Nucleus accumbens (tissue), 56 donors: ENCODE data around the gene STS.
A peak's percentile ranks its signal among the peaks of the same experiment; 100 is the strongest.

Experiments used
- DNase-seq, 56 donors: peaks; one replicate each; lab custom pipeline; 2025; lab: John Stamatoyannopoulos, UW

The STS gene

DNA sequence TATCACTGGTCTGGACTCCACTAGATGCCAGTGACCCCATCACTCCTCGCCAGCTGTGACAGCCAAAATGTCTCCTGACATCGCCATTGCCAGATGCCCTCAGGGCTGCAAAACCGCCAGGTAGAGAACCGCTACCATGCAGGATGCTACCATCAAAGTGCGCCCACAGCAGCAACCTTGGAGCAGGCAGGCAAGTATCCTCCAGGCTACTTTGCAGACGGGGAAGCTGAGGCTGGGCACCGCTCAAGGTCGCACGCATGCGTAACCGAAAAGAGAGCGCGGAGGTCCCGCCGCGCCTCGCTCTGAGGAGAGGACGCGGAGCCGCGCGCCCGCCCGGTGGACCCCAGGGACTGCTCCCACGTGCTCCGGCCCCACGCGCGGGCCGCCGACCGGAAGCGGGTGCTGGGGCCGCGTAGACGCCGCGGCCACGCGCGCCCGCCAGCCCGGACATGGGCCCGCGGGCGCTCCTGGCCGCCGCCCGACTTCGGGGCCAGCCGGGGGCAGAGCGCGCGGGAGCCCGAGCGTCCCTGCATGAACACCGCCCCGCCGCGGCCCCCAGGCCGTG is at the start of gene STS:
Gene STS (plus strand): TSS at position 300 of the 565 bp plus-strand sequence. CDS start 105,488 bp downstream, outside the sequence.
- peak in 51 of 56 donors; percentile 0 to 78 (median 43) for DNase-seq

- no peak for DNase-seq
Observed at GRCh38 chrX:7100022-7100421, 47.5 kb upstream of the STS start.

DNA sequence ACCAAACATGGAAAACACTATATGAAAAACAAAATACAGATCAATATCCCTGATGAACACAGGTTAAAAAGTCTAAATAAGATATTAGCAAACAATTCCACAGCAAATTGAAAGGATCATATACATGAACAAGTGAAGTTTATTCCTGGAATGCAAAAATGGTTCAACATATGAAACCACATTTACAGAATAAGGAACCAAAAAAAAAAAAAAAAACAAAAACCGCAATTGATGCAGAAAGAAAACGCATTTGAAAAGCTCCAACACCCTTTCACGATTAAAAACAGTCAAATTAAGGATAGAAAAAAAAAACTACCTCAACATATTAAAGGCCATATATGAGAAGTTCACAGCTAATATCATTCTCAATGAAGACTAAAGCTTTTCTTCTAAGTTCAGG is 45.4 kb upstream of the STS start:
- no peak for DNase-seq

- DNase-seq, result no peak
Observed at GRCh38 chrX:7106649-7107048, 40.9 kb upstream of the STS start.

DNA sequence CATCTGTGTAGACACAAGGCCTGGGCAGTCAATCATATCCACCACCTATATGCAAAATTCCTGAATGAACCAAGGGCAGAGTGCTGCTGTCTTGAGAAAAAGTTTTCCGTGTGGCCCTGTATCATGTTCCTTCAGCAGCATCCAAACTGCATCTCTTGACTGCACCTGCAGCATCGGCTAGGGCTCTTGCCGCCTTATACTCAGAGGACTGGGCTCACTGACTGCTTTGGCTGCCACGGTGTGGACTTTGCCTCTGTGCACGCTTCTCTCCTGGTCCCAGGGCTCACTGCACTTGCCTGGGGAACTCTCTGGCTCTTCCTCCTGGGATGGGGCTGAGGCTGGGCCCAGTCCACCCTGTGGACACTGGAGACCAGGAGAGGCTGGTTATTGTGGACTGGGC is 39.5 kb upstream of the STS start:
- DNase-seq, result no peak

DNA sequence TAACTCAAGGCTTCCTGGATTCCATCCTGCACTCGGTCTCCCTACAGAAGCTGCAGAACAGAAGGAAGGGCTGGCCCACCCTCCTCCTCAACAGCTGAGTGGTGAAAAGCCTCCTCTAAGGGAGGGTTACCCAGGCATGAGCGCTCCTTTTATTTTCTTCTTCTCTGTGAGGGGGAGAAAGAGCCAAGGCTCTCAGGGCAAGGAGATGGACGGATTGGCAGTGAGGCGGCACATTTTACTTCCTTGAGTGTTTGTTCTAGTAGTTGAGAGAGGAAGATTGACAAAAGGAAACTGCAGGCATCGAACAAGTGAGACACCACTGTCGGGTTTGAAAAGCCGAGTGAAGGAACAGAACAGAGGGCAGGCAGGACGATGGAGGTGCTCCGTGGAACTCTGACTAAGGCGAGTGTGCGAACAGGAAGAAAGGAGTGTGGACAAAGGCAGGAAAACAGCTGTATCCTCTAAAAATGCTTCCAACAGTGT is 38.4 kb upstream of the STS start:
- DNase-seq, result peak in 1 of 56 donors; percentile 17

- no peak for DNase-seq
Observed at GRCh38 chrX:7109838-7110793, 37.4 kb upstream of the STS start.

- DNase-seq, result no peak
Observed at GRCh38 chrX:7110821-7111276, 36.7 kb upstream of the STS start.

GRCh38 chrX:7111518-7111917 is 36.0 kb upstream of the STS start:
- DNase-seq, result no peak

DNA sequence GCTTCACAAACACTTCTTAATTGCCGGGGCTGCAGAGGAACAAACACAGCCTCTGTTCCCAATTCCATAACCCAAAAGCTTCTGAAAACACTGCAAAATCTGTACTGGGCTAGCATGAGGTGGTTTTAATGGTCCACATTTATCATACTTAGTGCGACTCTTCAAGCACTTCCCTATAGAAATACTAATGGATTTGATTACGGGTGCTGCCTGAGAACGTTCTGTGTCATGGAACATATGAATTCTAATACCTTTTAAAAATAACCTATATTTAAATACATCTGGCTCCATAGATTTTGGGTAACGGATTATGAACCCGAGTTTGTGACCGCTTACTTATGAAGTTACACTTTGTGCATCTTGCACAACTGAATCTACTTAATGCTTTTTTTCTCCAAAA is 35.4 kb upstream of the STS start:
- DNase-seq, result no peak

GRCh38 chrX:7115557-7115956 is 32.0 kb upstream of the STS start:
- peak in 1 of 56 donors; percentile 3 for DNase-seq

GRCh38 chrX:7116081-7116480 is 31.4 kb upstream of the STS start:
- DNase-seq, result no peak

DNA sequence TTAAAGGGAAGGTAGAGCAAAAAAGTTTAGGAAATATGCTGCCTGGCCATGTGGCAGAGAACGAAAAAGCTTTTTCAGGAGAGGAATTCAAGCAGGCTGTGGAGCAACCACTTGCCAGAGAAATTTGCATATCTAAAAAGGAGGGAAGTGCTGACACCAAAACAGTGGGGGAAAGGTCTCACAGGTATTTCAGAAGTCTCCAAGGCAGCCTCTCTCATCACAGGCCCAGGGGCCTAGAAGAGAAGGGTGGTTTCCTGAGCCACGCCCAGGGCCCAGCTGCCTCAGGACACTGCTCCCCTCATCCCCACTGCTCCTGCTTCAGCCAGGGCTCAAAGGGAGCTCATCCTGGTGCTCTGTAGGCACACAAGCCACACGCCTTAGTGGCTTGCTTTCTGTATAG is 29.9 kb upstream of the STS start:
- DNase-seq, result no peak

DNA sequence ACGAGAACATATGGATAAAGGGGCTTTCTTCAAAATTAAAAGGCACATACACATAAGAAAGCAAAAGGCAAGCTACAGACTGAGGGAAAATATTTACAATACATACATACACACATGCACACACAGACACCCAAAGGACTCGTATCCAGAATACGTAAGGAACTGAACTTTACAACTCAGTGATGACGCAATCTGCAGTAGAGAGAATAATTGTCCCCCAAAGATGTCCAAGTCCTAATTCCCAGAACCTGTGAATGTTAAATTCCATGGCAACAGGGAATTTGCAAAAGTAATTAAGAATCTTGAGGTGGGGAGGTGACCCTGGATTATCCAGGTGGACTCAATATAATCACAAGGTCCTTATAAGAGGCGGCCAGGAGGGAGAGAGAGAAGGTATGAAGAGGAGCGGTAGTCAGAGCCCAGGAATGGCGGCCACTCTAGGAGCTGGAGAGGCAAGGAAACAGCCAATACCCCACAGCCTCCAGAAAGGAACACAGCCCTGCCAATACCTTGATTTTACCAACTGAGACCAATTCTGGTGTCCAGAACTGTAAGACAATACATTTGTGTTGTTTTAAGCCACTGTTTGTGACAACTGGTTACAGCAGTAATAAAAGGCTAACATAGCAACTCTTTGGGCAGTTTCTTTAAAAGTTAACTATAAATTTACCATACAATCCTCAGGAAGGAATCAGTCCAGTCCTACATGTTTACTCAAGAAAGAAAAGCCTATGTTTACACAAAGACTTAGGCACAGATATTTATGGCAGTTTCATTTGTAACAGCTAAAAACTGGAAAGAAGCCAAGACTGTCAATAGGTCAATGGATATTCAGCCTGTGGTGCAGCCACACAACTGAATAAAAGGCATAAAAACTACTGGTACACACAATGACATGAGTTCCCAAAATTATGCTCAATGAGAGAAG is 27.3 kb upstream of the STS start:
- no peak for DNase-seq

GRCh38 chrX:7120878-7121219 is 26.7 kb upstream of the STS start:
- DNase-seq, result no peak

DNA sequence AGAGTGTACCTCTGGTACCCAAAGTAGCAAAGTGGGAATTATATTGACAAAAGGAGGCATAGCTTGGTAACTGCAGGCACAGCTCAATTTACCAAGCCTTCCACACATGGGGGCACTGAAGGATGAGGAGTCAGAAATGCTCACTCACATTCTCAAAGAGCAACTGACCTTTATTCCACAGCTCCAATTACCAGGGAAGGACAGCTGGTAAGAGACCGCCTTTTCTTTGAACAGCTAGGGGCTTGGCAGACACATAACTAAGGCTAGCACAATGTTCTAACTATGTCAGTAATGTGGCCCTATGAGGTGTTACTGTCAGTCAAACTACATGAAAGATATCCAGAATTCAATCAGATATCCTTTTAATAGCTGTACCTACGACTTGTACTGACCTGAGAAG is 20.5 kb upstream of the STS start:
- DNase-seq, result no peak

- no peak for DNase-seq
Observed at GRCh38 chrX:7131621-7132020, 15.9 kb upstream of the STS start.

DNA sequence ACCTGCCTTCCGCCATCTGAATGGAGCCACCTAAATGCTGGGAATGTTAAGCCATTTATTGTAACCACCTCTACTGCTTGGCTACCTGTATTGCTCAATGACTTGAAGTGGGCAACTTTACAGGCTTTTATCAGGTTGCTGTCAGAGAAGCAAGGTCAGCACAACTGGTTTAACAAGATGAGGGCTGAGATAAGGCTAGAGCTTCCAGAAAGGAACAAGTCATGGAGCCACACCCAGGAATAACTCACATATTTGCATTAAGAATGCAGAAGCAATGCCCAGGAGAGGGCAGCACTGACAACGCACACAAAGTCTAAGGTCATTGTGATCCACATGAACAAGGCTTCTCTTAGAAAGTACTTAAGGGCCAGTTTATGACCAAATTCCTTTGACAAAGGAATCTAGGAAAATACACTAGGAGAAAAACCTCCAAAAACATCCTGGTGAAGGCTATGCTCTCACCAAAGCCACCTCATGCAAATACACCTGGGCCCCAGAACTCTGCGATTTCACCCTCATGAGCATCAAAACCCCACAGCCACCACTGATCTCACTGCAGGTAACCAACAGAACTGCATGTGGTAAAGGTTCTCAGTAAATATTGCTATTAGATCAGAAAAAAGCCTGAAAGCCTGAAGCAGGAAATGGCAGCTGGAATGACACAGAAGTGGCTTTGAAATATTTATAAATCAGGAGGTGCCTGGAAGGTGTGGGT is 15.0 kb upstream of the STS start:
- DNase-seq, result peak in 10 of 56 donors; percentile 0 to 26 (median 6)

- DNase-seq, result no peak
Observed at GRCh38 chrX:7133050-7133440, 14.5 kb upstream of the STS start.

DNA sequence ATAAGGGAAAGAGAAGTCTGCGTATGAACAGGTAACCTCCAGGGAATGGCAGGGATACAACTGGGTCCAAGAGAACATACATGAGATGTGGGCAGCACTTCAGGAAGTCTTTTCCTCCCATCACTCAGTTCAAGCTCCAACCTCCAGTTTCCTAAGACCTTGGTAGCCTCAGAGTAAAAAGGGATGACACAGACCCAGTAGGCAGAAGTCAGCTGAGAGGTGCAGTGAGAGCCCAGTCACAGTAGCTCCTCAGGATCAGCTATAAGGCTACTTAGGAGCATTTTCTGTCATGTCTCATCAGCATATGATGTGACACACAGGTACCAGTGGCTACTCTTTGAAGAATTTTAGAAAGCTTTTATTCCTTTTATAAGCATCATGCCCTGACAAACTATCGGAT is 12.5 kb upstream of the STS start:
- DNase-seq, result no peak
